ENCODE data around the gene NFIX.
A peak's percentile ranks its signal among the peaks of the same experiment; 100 is the strongest.
"Not testable (repeated sequence)": the region's sequence is repeated elsewhere in the genome, so short reads cannot be mapped to it uniquely, and the experiment has no call there.

Gene NFIX

GRCh38 chr19:12954612-12954962, 40.7 kb upstream of the NFIX start:
- Mint-ChIP-seq H3K27ac (peak overlapping the region; percentile 81), H3K27me3 (no peaks in the 10 kb centered on the region), H3K4me3 (peak overlapping the region; percentile 92), H3K9me3 (ENCODE audit: low read depth) (no peaks in the 10 kb centered on the region), H3K4me1 (ENCODE audit: low read depth) (peaks cover 31% of the 10 kb centered on the region), H3K36me3 (peaks cover 4% of the 10 kb centered on the region)

- Mint-ChIP-seq H3K27ac (peak overlapping the region; percentile 93), H3K4me1 (ENCODE audit: low read depth) (peaks cover 29% of the 10 kb centered on the region)
- not testable (repeated sequence) for H3K36me3 Mint-ChIP-seq
Measured at GRCh38 chr19:12955575-12955974, 39.7 kb upstream of the NFIX start.

GRCh38 chr19:12955996-12956395, 39.3 kb upstream of the NFIX start:
- Mint-ChIP-seq H3K27me3 (no peaks in the 10 kb centered on the region), H3K4me3 (peak overlapping the region; percentile 92), H3K9me3 (ENCODE audit: low read depth) (no peaks in the 10 kb centered on the region), H3K4me1 (ENCODE audit: low read depth) (peaks cover 29% of the 10 kb centered on the region), H3K27ac (peak overlapping the region; percentile 93), H3K36me3 (no peaks in the 10 kb centered on the region)

More at GRCh38 chr19:12955575-12955974, 39.7 kb upstream of the NFIX start:
- not testable (repeated sequence) for H3K27me3 Mint-ChIP-seq; H3K9me3 Mint-ChIP-seq (ENCODE audit: low read depth)
- peak overlapping the region; percentile 92 for H3K4me3 Mint-ChIP-seq

- Mint-ChIP-seq H3K4me3 (peak within 1 kb of the TSS; percentile 92), H3K27me3 (no peaks in the 10 kb centered on the region), H3K4me1 (ENCODE audit: low read depth) (peaks cover 29% of the 10 kb centered on the region), H3K27ac (peak within 1 kb of the TSS; percentile 97), H3K9me3 (ENCODE audit: low read depth) (no peaks in the 10 kb centered on the region), H3K36me3 (no peaks in the 10 kb centered on the region)
Measured at GRCh38 chr19:12956446-12957388, 38.6 kb upstream of the NFIX start, which contains the start of gene GADD45GIP1. TSS of gene GADD45GIP1 (minus strand) at chr19:12957223. CDS start at chr19:12957212, 11 bp downstream.

GRCh38 chr19:12957389-12957952, 37.8 kb upstream of the NFIX start:
- H3K27me3 Mint-ChIP-seq; H3K9me3 Mint-ChIP-seq (ENCODE audit: low read depth); H3K36me3 Mint-ChIP-seq: not testable (repeated sequence)
- peak overlapping the region; percentile 90 for H3K4me3 Mint-ChIP-seq
- peaks cover 29% of the 10 kb centered on the region for H3K4me1 Mint-ChIP-seq (ENCODE audit: low read depth)
- peak overlapping the region; percentile 97 for H3K27ac Mint-ChIP-seq

GRCh38 chr19:12959481-12959880, 35.8 kb upstream of the NFIX start:
- no peaks in the 10 kb centered on the region for H3K9me3 Mint-ChIP-seq (ENCODE audit: low read depth)
- no peak overlapping the region for H3K27ac Mint-ChIP-seq
- no peak overlapping the region for H3K4me3 Mint-ChIP-seq
- H3K27me3 Mint-ChIP-seq, result no peaks in the 10 kb centered on the region
- H3K36me3 Mint-ChIP-seq, result no peaks in the 10 kb centered on the region
- H3K4me1 Mint-ChIP-seq (ENCODE audit: low read depth), result peaks cover 23% of the 10 kb centered on the region

- Mint-ChIP-seq H3K4me3 (peak overlapping the region; percentile 92), H3K27me3 (no peaks in the 10 kb centered on the region), H3K27ac (no peak overlapping the region), H3K36me3 (no peaks in the 10 kb centered on the region), H3K9me3 (ENCODE audit: low read depth) (no peaks in the 10 kb centered on the region), H3K4me1 (ENCODE audit: low read depth) (peaks cover 6% of the 10 kb centered on the region)
Measured at GRCh38 chr19:12965017-12965811, 30.1 kb upstream of the NFIX start.

GRCh38 chr19:12965812-12966135, 29.5 kb upstream of the NFIX start:
- H3K4me1 Mint-ChIP-seq (ENCODE audit: low read depth), result peaks cover 6% of the 10 kb centered on the region
- H3K4me3 Mint-ChIP-seq, result no peak overlapping the region
- no peaks in the 10 kb centered on the region for H3K27me3 Mint-ChIP-seq
- H3K27ac Mint-ChIP-seq, result no peak overlapping the region
- no peaks in the 10 kb centered on the region for H3K9me3 Mint-ChIP-seq (ENCODE audit: low read depth)
- no peaks in the 10 kb centered on the region for H3K36me3 Mint-ChIP-seq

- no peak overlapping the region for H3K27ac Mint-ChIP-seq
- no peaks in the 10 kb centered on the region for H3K27me3 Mint-ChIP-seq
- peaks cover 6% of the 10 kb centered on the region for H3K4me1 Mint-ChIP-seq (ENCODE audit: low read depth)
- no peaks in the 10 kb centered on the region for H3K36me3 Mint-ChIP-seq
- no peaks in the 10 kb centered on the region for H3K9me3 Mint-ChIP-seq (ENCODE audit: low read depth)
- no peak overlapping the region for H3K4me3 Mint-ChIP-seq
Measured at GRCh38 chr19:12967907-12968306, 27.4 kb upstream of the NFIX start.

GRCh38 chr19:12969292-12969988, 25.8 kb upstream of the NFIX start, which contains the start of gene DAND5:
TSS of gene DAND5 (plus strand) at chr19:12969576. CDS start at chr19:12969661, 85 bp downstream.
- Mint-ChIP-seq H3K4me1 (ENCODE audit: low read depth) (peaks cover 6% of the 10 kb centered on the region), H3K36me3 (no peaks in the 10 kb centered on the region), H3K4me3 (no peak within 1 kb of the TSS), H3K27me3 (no peaks in the 10 kb centered on the region), H3K9me3 (ENCODE audit: low read depth) (no peaks in the 10 kb centered on the region), H3K27ac (peak within 1 kb of the TSS; percentile 29)

GRCh38 chr19:12970070-12970820, 25.0 kb upstream of the NFIX start:
- no peaks in the 10 kb centered on the region for H3K27me3 Mint-ChIP-seq
- H3K27ac Mint-ChIP-seq, result peak overlapping the region; percentile 29
- H3K4me1 Mint-ChIP-seq (ENCODE audit: low read depth), result peaks cover 2% of the 10 kb centered on the region
- H3K9me3 Mint-ChIP-seq (ENCODE audit: low read depth), result no peaks in the 10 kb centered on the region
- H3K36me3 Mint-ChIP-seq, result no peaks in the 10 kb centered on the region
- no peak overlapping the region for H3K4me3 Mint-ChIP-seq

- Mint-ChIP-seq H3K36me3 (no peaks in the 10 kb centered on the region), H3K4me1 (ENCODE audit: low read depth) (no peaks in the 10 kb centered on the region), H3K27ac (no peak overlapping the region), H3K27me3 (peaks cover 7% of the 10 kb centered on the region), H3K9me3 (ENCODE audit: low read depth) (no peaks in the 10 kb centered on the region), H3K4me3 (no peak overlapping the region)
Measured at GRCh38 chr19:12973236-12973635, 22.0 kb upstream of the NFIX start.

- no peaks in the 10 kb centered on the region for H3K36me3 Mint-ChIP-seq
- no peaks in the 10 kb centered on the region for H3K9me3 Mint-ChIP-seq (ENCODE audit: low read depth)
- H3K27me3 Mint-ChIP-seq, result peaks cover 7% of the 10 kb centered on the region
- no peaks in the 10 kb centered on the region for H3K4me1 Mint-ChIP-seq (ENCODE audit: low read depth)
- no peak overlapping the region for H3K4me3 Mint-ChIP-seq
- no peak overlapping the region for H3K27ac Mint-ChIP-seq
Measured at GRCh38 chr19:12974301-12975220, 20.7 kb upstream of the NFIX start.
